Measurements from ENCODE around the gene FTO.

Gene FTO

DNA sequence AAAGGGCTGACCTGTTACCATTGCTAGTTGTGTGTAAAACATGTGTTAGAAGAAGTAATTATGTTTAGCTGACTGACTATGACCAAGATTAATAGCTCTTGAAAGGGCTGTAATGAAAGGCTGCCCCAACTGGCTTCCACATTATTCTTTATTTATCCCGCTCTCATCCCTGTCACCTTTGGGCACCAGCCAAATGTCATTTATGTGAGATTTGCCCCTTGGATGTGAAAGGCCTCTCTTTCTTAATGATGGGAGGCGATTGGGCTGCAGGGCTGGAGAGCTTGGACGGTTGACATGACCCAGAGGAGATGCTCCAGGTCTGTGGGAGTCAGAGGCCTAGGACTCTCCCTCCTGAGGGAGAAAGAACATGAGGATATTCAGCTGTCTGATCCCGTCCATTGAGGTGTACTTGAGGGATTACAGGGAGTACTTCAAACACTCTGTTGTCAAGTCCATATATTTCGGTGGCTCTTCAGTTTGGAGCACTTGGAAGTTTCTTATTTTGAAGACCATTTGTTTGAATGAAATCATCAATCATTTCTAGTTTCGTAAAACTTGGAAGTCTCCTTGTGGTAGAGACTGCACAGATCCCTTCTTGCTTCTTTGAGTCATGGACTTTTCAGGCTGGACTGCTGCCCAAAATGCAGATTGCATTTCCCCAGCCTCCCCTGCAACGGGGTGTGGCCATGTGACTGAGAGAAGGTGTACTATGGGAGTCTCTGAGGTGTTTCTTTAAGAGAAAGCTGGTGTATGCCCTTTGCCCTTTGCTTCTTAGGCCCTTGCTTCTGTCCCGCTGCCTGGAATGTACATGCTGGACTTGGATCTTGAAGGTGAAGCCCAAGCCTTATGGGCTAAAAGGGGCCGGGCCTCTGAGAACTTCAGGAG is 51.3 kb downstream of the FTO start:
- DNase-seq: no peak

DNA sequence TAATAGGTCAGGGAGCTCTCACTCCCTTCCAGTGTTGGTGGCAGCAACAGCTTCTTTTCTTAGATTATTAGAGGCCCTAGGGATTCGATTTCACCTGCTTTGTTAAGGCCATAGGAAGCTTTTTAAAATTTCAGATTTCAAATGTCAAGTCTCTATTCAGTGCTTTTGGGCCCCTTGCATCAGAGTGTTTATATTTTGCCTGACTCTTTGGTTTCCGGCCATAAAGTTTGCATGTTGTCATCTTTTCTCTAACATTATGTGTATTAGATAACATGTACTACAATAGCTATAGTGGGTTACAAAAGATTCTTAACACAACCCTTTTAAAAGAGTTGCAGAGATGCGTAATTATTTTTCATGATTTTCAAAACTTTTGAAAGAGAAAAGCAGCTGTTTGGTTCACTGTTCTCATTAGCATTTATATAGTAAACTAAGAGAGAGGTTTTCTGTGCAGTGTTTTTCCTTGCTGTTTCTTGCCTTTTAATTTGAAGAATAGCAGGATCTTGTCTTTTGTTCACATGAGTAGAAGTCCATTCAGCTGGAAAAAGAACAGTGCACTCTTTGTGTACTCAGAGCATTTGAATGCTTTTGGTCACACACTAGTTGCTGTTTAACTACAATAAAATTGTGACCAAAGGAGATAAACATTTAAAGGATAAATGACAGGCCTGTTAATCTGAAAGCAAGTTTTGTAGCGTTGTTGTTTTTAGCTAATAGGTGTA is 52.5 kb downstream of the FTO start:
- DNase-seq: no peak

DNA sequence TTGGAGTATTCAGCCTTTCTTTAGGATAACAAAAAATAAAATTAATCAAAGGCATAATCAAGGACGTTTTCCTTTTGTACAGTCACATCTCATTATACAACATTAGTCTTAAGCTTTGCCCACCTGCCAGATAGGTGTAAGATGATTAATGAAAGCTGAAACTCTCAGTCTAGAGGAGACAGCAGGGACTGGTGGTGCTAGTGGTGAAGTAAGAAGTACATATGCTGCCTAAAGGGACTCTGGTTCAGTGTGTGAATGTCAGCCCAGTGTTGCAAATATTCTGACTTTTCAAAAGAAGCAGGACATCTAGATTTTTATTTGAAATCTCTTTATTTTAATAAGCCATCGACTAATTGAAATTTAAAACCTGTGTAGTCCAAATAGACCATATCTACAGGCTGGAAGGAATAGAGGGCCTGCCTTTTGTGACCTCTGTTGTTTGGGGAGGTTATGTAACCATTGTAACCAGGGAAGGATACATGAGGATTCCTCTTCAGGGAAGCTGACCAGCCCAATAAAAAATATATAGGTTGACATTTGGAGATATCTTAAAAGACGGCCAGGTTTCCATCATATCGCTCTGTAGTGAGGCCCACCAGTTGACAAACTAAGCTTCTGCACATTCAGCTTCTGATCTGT is 54.1 kb downstream of the FTO start:
- no peak for DNase-seq

DNA sequence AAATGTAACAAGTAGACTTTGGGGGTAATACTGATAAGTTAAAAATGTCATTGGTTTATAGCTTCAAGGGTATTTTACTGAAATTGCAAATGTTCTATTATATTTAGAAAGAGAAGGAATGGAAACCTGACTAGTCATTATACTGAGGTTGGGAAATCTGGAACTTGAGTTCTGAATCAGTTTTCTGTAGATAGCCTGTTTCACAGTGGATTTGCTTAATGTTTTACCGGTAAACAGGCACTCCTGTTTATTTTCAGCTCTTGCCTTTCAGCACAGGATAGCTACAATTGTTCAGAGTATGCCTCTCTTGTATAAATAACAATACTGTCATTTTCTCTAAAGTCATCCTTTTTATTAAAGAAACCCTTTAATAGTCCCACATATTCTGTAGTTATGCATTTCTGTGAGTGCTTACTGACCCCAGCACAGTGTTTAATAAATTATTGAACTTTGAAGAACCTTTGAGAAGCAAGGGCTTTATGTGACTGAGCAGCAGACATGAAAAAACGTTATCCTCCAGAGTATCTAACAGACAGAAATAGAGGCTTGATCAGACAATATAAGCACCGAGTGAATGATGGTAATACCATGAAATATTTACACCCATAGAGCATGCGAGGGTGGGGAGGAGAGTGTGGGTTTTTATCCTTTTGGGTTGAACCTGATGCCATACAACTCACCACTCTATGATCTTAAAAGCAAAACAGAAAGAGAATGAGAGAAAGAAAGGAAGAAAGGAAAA is 58.2 kb downstream of the FTO start:
- DNase-seq: no peak

DNA sequence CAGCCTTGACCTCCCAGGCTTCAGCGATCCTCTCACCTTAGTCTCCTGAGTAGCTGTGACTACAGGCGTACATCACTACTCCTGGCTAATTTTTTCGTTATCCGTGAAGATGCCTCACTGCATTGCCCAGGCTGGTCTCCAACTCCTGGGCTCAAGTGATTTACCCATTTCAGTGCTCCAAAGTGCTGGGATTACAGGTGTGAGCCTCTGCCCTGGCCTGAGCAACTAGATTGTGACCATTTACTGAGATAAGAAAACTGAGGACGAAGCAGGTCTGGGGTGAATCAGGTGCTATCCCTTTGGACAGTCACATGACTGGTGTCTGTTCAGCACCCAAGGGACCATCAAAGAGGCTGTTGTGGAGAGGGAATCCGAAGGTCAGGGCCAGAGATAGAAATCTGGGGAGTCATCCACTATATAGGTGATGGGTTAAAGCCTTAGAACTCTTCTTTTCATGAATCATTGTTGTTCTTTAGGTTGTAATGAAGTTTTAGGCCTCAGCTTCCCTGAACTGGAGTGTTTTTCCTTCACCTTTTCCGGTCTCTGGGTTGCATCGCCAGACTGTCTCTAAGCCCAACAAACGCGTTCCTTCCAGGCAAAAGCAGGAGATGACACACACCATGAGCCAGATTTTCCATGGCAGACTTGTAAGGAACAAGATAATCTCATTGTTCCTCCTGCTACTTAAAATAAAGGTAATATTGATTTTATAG is 62.5 kb downstream of the FTO start:
- no peak for DNase-seq

DNA sequence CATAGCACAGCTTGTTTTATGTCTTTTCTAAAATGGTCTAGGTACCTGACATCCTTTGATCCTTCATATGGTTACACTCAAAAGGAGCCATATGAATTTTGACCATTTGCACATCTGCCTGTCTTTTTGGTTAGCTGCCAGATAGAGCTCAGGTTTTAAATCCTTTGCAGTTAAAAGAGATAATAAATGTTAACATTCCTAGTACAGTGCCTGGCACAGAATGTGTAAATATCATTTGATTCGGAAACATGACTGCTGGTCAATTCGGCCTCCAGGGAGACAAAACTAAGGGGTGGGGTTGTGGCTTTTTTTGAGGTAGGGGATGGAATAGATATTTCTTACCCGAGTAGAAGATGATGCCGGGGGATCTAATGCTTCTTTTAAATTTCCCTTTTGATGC is 64.2 kb downstream of the FTO start:
- DNase-seq: no peak

DNA sequence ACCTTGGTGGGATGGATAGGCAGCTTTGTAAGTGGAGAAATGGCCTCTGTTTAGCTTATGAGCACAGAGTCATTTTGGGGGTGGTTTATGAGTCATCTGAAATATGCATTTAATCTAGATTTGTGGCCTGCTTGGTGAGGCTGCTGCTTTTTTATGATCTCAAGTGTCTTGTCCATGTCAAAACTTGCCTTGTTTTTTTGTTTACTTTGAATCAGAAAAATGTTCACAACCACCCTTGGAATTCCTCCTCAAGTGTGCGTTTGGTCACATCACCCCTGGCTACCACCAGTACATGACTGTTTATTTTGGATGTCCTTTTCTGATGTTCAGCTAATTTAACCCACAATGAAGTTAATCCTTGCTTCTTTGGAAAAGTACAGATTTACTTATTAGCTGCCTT is 64.6 kb downstream of the FTO start:
- DNase-seq: no peak

DNA sequence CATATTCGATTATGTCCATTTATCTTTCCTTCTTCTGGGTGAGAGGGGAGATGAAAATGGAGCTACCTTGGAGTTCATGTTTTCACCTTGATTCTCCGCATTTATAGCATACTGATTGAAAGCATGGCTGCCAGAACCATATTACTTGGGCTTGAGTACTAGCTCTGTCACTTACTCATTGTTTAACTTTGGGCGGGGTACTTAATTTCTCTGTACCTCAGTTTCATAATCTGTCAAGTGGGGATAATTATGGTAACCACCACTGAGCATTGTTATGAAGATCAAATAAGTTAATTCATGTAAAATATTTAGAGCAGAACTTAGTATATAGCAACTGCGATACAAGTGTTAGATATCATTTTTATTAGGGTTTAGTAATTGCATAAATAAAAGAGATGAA is 65.2 kb downstream of the FTO start:
- no peak for DNase-seq

DNA sequence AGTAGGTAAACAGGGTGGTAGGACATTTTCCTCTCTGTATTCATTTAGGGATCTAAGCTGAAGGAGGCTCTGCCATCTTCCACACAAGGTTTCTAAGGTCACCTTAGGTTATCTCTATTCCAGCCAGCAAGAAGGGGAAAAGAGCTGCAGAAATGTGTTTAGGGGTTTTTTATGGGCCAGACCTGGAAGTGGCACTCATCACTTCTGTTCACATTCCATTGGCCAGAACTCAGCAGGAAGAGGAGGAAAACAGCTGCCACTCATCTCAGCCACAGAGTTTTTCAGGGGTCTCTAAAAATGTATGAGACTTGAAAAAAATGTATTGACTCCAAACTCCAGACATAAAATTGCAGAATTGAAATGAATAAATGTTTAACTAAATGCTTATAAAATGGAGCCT is 65.8 kb downstream of the FTO start:
- no peak for DNase-seq

DNA sequence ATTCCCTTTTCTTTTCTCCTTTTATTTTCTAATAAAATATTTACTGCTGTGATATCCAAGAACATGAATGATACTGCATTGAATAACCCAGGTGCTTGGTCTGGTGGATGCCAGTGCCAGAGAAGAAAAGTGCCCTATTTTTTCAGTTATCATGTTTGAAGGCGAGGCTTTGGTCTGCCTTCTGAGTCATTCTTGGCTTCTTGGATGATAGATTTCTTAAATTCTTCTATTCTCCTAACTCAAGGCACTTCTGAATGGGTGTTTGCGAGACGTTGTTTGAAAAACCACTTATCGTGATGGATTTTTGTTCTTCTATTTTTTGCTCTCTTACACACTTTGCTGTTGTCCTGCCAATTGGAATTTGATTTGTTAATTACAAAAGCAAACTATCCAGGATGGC is 66.7 kb downstream of the FTO start:
- no peak for DNase-seq

DNA sequence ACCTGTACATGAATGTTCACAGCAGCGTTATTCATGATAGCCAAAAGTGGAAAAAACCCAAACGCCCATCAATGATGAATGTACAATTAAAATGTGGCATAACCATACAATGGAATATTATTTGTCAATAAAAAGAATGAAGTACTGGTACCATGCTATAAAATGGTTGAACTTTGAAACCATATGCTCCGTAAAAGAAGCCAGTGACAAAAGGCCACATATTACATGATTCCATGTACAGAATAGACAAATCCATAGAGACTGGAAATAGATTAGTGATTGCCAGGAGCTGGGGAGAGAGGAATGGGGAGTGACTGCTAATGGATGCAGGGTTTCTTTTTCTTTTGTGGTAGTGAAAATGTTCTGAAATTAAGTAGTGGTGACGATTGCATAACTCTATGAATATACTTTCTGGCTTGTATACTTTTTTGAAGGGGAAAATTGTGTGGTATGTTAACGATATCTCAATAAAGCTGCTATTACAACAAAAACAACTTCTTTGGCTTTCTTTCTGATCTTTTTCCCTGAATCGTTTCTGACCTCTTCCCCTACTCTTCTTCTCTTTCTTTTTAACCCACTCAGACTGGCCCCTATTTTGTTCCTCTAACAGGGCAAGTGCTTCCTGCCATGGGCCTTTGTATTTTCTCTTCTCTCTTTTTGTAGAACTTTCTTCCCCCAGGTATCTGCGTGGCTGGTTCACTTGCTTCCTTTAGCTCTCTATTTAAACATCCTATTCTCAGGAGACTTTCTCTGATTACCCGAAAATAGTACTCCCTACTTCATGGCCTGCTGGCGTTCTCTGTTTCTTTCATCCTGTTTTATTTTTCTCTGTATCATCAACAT is 67.9 kb downstream of the FTO start:
- no peak for DNase-seq

DNA sequence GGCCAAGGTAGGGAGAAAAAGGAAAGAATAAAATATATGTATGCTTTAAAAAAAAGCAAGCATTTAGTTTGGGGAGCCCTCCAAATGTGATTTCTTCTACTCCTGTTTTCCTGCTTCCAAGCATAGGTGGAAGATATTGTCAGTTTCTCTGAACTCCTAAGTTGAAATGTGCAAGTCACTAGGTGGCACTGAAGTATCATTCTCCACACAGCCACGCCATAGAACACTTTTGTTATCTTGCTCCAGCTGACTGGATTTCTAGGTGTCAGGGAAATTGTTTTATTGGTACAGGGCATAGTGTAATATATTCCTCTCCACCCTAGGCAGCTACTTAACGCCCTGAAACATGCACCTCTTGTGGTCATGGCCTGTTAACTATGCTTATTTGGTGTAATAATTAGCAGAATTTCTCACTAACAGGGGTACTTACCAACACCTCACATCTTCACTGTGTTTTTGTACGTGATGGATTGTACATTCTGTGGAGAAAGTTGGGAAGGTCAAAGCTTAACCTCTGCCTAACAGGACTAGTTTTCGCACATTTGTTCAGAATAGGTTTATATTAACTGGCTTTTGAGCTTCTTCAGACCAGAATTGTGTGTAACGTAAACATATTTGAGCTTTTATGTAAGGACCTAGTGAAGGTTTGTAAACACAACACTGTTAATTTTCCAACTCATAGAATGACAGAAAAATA is 69.3 kb downstream of the FTO start:
- DNase-seq: peak in 4 of 14 donors; percentile 12 to 19 (median 16)

DNA sequence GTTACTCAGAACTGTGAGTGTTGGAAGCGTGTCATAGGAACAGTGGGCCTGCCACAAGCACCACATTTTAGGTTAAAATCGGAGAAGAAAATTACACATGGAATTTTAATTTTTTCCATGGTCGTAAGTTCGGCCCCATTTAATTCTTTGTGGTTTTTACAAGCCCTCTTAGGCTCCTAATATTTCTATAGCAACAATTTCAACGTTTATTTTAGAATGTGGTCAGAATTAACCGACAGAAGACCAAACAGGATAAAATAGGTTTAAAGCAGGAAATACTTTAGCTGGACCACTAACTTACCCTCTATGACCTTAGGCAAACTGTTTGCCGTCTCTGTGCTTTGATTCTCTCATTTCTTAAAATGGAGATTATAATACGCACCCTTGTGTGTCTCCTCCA is 69.9 kb downstream of the FTO start:
- DNase-seq: no peak

DNA sequence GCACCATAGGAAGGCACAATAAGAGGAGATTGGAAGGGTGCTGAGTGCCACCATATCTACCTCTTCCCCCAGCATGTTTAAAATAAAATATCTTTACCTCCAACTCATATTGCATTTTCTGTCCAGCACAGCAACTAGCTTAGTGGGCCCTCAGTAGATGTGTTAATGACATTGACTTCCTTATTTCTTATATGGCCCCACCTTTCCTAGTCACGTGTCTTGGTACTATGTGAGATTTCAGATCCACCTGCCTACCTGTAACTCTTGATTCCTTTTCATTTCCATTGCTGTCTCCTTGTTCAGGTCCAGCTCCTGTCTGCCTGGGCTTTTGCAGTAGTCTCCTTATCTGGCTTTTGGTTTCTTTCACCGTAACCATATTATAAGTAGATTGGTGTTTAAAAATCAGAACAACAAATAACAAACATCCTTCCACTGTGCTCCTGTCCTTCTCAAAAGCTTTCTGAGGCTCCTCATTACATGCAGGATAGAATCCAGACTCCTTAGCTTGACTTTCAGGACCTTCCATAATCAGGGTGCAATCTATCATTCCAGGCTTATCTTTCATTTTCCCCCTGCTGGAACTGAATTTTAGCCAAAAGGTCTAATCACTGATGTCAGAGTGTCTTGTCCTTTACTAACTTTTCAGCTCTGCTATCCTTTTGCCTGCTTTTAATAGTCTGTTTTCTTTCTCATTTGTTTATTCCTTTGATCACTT is 71.3 kb downstream of the FTO start:
- DNase-seq: no peak

DNA sequence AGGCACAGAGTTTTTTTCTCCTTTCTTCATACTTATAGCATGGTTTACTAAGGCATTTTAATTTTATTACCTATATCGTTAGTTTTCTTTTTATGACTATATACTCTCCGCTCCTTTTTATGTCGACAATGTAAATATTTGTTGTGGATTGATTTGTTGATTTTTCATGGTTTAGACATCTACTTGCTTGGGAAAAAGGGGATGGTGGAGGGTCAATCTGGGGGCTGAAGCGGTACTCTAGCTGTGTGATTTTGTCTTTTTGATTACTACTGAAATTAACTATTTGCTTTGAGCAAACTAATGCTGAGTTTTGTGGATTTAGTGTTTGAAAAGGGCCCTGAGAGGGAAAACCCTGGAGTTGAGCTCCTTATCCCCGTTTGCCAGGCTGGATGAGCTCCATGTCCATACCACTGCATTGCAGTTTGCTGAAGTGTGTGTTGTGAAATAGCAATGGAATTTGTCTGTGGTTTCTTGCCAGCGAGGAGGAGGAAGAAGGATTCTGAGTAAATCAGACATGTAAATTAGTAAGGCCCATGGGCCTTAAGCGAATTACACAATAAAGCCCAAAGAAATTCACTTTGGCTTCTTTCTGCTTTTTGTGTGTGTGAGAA is 72.0 kb downstream of the FTO start:
- no peak for DNase-seq

DNA sequence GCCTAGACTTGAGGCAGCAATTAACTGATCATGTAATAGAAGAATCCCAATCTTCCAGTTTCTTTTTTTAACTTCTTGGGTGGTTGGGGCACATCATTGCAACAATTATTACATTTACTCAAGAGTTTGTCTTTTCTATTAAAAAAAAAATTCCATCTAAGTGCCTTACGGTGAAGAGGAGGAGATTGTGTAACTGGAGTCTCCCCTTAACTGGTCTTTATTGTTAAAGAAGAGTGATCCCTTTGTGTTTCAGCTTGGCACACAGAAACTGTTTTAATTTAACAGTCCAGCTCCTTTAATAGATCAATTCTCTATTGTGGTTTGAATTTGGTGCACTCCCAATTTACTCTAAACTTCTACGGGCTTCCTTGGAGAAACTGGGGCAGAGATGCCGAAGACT is 75.2 kb downstream of the FTO start:
- no peak for DNase-seq

DNA sequence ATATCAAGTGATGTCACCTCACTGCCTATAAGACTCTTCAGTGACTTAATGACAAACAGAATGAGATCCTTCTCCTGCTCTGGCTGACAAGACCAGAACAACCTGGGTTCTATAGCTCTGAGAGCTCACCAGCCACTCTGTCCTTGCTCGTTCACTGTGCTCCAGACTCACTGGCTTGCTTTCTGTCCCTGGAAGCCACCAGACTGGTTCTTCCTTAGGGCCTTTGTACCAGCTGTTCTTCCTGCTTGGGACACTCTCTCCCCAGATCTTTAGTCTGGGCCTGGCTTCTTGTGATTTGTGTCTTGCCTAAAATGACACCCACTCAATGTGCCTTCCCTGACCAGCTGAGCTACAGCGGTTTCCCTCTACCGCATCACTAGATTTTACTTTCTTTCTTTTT is 76.1 kb downstream of the FTO start:
- DNase-seq: no peak

DNA sequence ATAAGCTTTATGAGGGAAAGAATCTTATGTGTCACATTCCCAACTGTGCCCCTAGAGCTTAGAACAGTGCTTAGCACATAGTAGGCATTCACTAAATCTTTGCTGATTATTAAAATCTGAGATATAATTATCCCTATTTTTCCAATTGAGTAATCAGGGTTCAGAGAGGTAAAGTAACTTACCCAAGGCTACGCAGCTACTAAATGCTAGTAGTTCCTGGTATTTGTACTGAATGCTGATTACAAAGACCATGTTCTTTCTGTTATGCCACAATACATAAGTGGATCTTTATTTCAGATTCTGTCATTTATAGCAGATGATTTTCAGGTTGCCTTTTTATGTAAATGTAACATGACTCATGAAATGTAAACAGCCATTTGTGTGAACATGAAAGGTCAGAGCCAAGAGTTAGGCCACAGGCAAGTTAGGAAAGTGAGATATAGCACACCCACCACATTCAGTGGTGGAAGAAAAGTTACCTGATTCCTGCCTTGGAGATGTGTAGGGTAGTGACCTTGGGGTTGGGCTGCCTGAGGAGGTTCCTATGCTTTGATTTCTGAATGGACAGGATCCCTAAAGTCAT is 77.2 kb downstream of the FTO start:
- DNase-seq: no peak

DNA sequence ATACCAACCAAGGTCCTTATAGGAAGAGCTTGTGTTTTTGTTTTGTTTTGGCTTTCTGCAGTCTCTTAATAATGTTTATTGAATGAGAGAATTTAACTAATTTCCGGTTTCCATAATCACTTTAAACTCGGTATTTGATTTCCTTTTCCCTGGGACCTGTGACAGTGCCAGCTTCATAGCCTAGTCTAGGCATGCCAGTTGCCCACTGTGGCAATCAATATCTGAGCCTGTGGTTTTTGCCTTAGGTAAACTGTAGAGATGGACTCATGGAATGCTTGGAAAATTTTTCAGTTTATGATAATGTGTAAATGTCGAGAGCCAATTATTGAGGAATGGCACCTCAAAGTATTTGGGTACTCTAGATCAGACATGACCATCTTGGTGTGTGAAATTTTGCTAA is 78.2 kb downstream of the FTO start:
- no peak for DNase-seq

All from C1 segment of cervical spinal cord (tissue), 14 donors.